HFFc6 (cell line): ENCODE measurements around the gene MXRA5. TPM values are rescaled to one million over a fixed set of nuclear protein-coding genes. Genes with fewer than 3 reads are reported as not detected.

ENCODE experiments used
- DNase-seq: peaks from one replicate; pipeline ENCODE4 v3.0.0-alpha.2; 2018
- H3K27ac Mint-ChIP-seq: 2 replicates; pipeline ENCODE4 v1.8.0; 2020; ENCODE audit warnings: mild to moderate bottlenecking, mixed read lengths
- H3K27me3 Mint-ChIP-seq: 2 replicates; pipeline ENCODE4 v1.8.0; 2021; ENCODE audit warnings: mild to moderate bottlenecking, moderate library complexity, mixed read lengths; ENCODE audit not compliant: insufficient read depth
- H3K36me3 Mint-ChIP-seq: 2 replicates; pipeline ENCODE4 v1.8.0; 2021; ENCODE audit warnings: low read depth, mixed read lengths
- H3K4me1 Mint-ChIP-seq: 2 replicates; pipeline ENCODE4 v1.8.0; 2020; ENCODE audit warnings: low read depth, mixed read lengths
- H3K4me3 Mint-ChIP-seq: 2 replicates; pipeline ENCODE4 v1.8.0; 2020; ENCODE audit warnings: mild to moderate bottlenecking, moderate library complexity, mixed read lengths
- H3K9me3 Mint-ChIP-seq: 2 replicates; pipeline ENCODE4 v1.8.0; 2020; ENCODE audit warnings: mild to moderate bottlenecking, mixed read lengths
- CTCF ChIP-seq: fragments of 200-600 bp; sonication (generic); IDR thresholded peaks from 2 replicates; pipeline ENCODE4 v1.5.0; 2021; ENCODE audit warnings: antibody characterized with exemption, mild to moderate bottlenecking
- total RNA-seq, 6 experiments: library from RNA; stranded (reverse); fragmentation: NEBNext Ultra II Directional; extraction: Animal tissue kit (Norgen Biotek cat#: 25700); gene quantifications; 2 replicates in 1 of 6; 3 replicates in 5 of 6; pipeline ENCODE4 v1.2.3, GENCODE V29; 2021

Gene MXRA5
- total RNA-seq, 6 experiments from 2014 or later = 6.6 to 13.1 (median 10.0) TPM

GRCh38 chrX:3320471-3321046, 25.9 kb downstream of the MXRA5 start:
- peaks cover 11% of the 10 kb centered on the region for H3K4me1 Mint-ChIP-seq
- no peak overlapping the region for H3K4me3 Mint-ChIP-seq
- DNase-seq = peak; percentile 0
- no peak overlapping the region; the same call in 1 of the 2 replicates for H3K27ac Mint-ChIP-seq
- H3K36me3 Mint-ChIP-seq = peaks cover 6% of the 10 kb centered on the region; the same call in 1 of the 2 replicates
- no peaks in the 10 kb centered on the region; the same call in 1 of the 2 replicates for H3K9me3 Mint-ChIP-seq
- no peak for TF ChIP-seq CTCF
- H3K27me3 Mint-ChIP-seq = peaks cover 9% of the 10 kb centered on the region

- no peak overlapping the region for H3K4me3 Mint-ChIP-seq
- no peak for DNase-seq
- peaks cover 7% of the 10 kb centered on the region for H3K27me3 Mint-ChIP-seq
- no peaks in the 10 kb centered on the region; the same call in 1 of the 2 replicates for H3K9me3 Mint-ChIP-seq
- H3K4me1 Mint-ChIP-seq = peaks cover 11% of the 10 kb centered on the region
- TF ChIP-seq CTCF = no peak
- no peaks in the 10 kb centered on the region for H3K36me3 Mint-ChIP-seq
- H3K27ac Mint-ChIP-seq = no peak overlapping the region
These were observed 29.2 kb downstream of the MXRA5 start for GRCh38 chrX:3317191-3317718.

- Mint-ChIP-seq H3K36me3 (no peaks in the 10 kb centered on the region), H3K9me3 (no peaks in the 10 kb centered on the region; the same call in 1 of the 2 replicates), H3K4me3 (no peak overlapping the region), H3K27ac (no peak overlapping the region), H3K4me1 (peaks cover 9% of the 10 kb centered on the region), H3K27me3 (peaks cover 5% of the 10 kb centered on the region)
- no peak for DNase-seq
- TF ChIP-seq CTCF = no peak
These were observed 34.3 kb downstream of the MXRA5 start for GRCh38 chrX:3312109-3312508.

- no peak for TF ChIP-seq CTCF
- Mint-ChIP-seq H3K36me3 (no peaks in the 10 kb centered on the region), H3K27ac (no peak overlapping the region), H3K9me3 (no peaks in the 10 kb centered on the region; the same call in 1 of the 2 replicates), H3K4me1 (peaks cover 15% of the 10 kb centered on the region), H3K27me3 (peaks cover 3% of the 10 kb centered on the region; the same call in 1 of the 2 replicates), H3K4me3 (no peak overlapping the region)
- no peak for DNase-seq
These were observed 38.6 kb downstream of the MXRA5 start for GRCh38 chrX:3307881-3308280.

GRCh38 chrX:3299636-3300035, 46.8 kb downstream of the MXRA5 start:
- H3K36me3 Mint-ChIP-seq = no peaks in the 10 kb centered on the region
- no peak overlapping the region for H3K27ac Mint-ChIP-seq
- no peaks in the 10 kb centered on the region for H3K27me3 Mint-ChIP-seq
- peak; percentile 3 for DNase-seq
- no peak for TF ChIP-seq CTCF
- H3K9me3 Mint-ChIP-seq = no peaks in the 10 kb centered on the region
- H3K4me1 Mint-ChIP-seq = peaks cover 5% of the 10 kb centered on the region; the same call in 1 of the 2 replicates
- no peak overlapping the region for H3K4me3 Mint-ChIP-seq
